GM23248 (cell line): ENCODE measurements around the gene DNAAF9.

ENCODE experiments used
- EZH2 ChIP-seq: fragments of 200-600 bp; sonication (generic); IDR thresholded peaks from 2 replicates; pipeline ENCODE4 v1.6.1; 2018; ENCODE audit warnings: antibody characterized with exemption, mild to moderate bottlenecking; ENCODE audit not compliant: insufficient read depth, poor library complexity, severe bottlenecking
- EZH2phosphoT487 ChIP-seq: fragments of 200-600 bp; sonication (generic); IDR thresholded peaks from 2 replicates; pipeline ENCODE4 v1.6.1; 2018; ENCODE audit warnings: antibody characterized with exemption, moderate library complexity, mild to moderate bottlenecking, low read depth; ENCODE audit not compliant: insufficient read depth

DNA sequence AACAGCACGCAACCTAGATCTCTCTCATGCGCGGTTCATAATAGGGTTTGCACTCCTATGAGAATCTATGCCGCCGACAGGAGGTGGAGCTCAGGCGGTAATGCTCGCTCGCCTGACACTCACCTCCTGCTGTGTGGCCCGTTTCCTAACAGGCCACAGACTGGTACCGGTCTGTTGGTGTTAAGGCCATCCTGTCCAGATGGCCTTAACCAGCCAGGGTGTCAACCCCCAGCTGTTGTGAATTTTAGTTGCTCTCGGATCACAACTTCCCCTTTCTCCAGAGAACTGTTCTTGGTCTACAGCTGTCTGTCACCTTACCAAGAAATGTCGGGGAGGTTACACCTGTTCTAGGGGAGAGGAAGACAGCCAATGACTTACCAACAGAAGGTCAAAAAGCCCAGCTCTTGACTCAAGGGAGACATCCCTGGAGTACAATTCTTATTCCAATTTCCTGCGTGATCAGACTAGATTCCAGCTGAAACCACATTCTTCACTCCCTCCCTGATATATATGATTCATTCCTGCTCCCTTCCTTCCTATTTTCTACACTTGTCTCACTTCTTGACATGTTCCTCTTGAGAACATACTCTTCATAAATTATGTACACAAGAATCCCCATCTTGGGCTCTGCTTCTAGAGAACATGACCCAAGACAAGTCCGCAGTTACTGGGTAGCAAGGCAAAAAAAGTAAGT lies 23.1 kb upstream of the DNAAF9 start:
- TF ChIP-seq EZH2phosphoT487 = no peak
- TF ChIP-seq EZH2 = no peak
